T-cell (primary cell): Measurements from ENCODE around the gene TMEM8B. TPM values are rescaled to one million over a fixed set of nuclear protein-coding genes. Genes with fewer than 3 reads are reported as not detected.
"Not testable (repeated sequence)": the region's sequence is repeated elsewhere in the genome, so short reads cannot be mapped to it uniquely, and the experiment has no call there.

Source experiments
- ATAC-seq, 4 experiments: fragments of 200-7000 bp in 3 of 4; fragments of 150-1000 bp in 1 of 4; cut with Tn5 transposase; replicated peaks in 1 of 4; 1 replicate in 3 of 4; 2 replicates in 1 of 4; pipeline ENCODE4 v1.10.0; 2021; ENCODE audit warnings: moderate library complexity in 3 of 4, mild to moderate bottlenecking in 2 of 4, moderate number of reproducible peaks in 1 of 4
- CTCF ChIA-PET, 2 donors: fragments of 300-600 bp; sonication (Branson Sonifier 250); formaldehyde crosslinking; loops; one replicate each; lab custom pipeline; 2022; ENCODE audit warnings: antibody characterized with exemption in 2 of 2; lab: Charles Lee
- POLR2A ChIA-PET, 2 donors: fragments of 300-600 bp; sonication (Branson Sonifier 250); formaldehyde crosslinking; loops; one replicate each; lab custom pipeline; 2022; ENCODE audit warnings: antibody characterized with exemption in 2 of 2; lab: Charles Lee
- DNase-seq, 35 experiments: peaks; one replicate each; pipeline versions ENCODE4 v3.0.0 to v3.0.0-alpha.2; 2013 to 2023
- H3K27ac ChIP-seq: one replicate; pipeline ENCODE4 v1.5.1; 2013; ENCODE audit warnings: low read length
- H3K27me3 ChIP-seq, 2 experiments: replicated peaks in 1 of 2; 1 replicate in 1 of 2; 2 replicates in 1 of 2; pipeline versions ENCODE4 v1.6.1 to v1.7.0; 2013; ENCODE audit warnings: low read length in 1 of 2, mixed read lengths in 1 of 2; ENCODE audit not compliant: control insufficient read depth in 2 of 2, insufficient read depth in 2 of 2; ENCODE audit errors: extremely low read depth in 1 of 2
- H3K36me3 ChIP-seq, 2 donors: 1 replicate in 1 of 2; 2 replicates in 1 of 2; pipeline versions ENCODE4 v1.6.1 to v1.7.0; 2013; ENCODE audit warnings: low read length in 1 of 2; ENCODE audit not compliant: control insufficient read depth in 2 of 2, insufficient read depth in 1 of 2; ENCODE audit errors: extremely low read depth in 1 of 2
- H3K4me1 ChIP-seq, 2 experiments: 1 replicate in 1 of 2; 2 replicates in 1 of 2; pipeline versions ENCODE4 v1.6.1 to v1.7.0; 2013; ENCODE audit warnings: low read length in 2 of 2, mixed read lengths in 1 of 2; ENCODE audit not compliant: insufficient read depth in 2 of 2, control insufficient read depth in 1 of 2; ENCODE audit errors: extremely low read depth in 1 of 2
- H3K4me3 ChIP-seq, 2 donors: 1 replicate in 1 of 2; 2 replicates in 1 of 2; pipeline versions ENCODE4 v1.5.1 to v1.7.0; 2013; ENCODE audit warnings: mild to moderate bottlenecking in 2 of 2, low read length in 1 of 2, moderate library complexity in 1 of 2; ENCODE audit not compliant: control insufficient read depth in 1 of 2; ENCODE audit errors: extremely low read depth in 1 of 2
- H3K9me3 ChIP-seq: 2 replicates; pipeline ENCODE4 v1.7.0; 2013
- H3K27ac Mint-ChIP-seq, 2 donors: one replicate each; pipeline ENCODE4 v1.8.0; 2020 to 2021; ENCODE audit warnings: mild to moderate bottlenecking in 2 of 2, mixed read lengths in 2 of 2
- H3K27me3 Mint-ChIP-seq, 2 donors: one replicate each; pipeline ENCODE4 v1.8.0; 2021 to 2022; ENCODE audit warnings: mixed read lengths in 2 of 2
- H3K36me3 Mint-ChIP-seq: one replicate; pipeline ENCODE4 v1.8.0; 2021; ENCODE audit warnings: mixed read lengths
- H3K4me1 Mint-ChIP-seq, 3 donors: one replicate each; pipeline ENCODE4 v1.8.0; 2020 to 2022; ENCODE audit warnings: mixed read lengths in 3 of 3, mild to moderate bottlenecking in 1 of 3
- H3K4me3 Mint-ChIP-seq, 3 donors: one replicate each; pipeline ENCODE4 v1.8.0; 2020 to 2022; ENCODE audit warnings: mild to moderate bottlenecking in 3 of 3, mixed read lengths in 3 of 3, moderate library complexity in 3 of 3
- H3K9me3 Mint-ChIP-seq, 3 donors: one replicate each; pipeline ENCODE4 v1.8.0; 2020 to 2022; ENCODE audit warnings: mixed read lengths in 3 of 3
- WGBS: methylation state at CpG from one replicate; pipeline ENCODE4 v1.1.5; 2013; ENCODE audit warnings: missing lambda C conversion rate; ENCODE audit not compliant: insufficient coverage; 5-methylcytosine and 5-hydroxymethylcytosine counted together
- total RNA-seq, 35 experiments: library from RNA in 6 of 35; stranded (reverse) in 6 of 35; fragments of 120-200 nt in 1 of 35; gene quantifications; one replicate each; pipeline versions ENCODE4 v1.2.1 to v1.2.4 and lab custom pipeline; 2013 to 2026

TMEM8B gene
- total RNA-seq, 5 donors from 2014 or later (not counting 1 experiment from before 2014, with no cell fraction given) = 6.5 to 11.9 (median 7.3) TPM

DNA sequence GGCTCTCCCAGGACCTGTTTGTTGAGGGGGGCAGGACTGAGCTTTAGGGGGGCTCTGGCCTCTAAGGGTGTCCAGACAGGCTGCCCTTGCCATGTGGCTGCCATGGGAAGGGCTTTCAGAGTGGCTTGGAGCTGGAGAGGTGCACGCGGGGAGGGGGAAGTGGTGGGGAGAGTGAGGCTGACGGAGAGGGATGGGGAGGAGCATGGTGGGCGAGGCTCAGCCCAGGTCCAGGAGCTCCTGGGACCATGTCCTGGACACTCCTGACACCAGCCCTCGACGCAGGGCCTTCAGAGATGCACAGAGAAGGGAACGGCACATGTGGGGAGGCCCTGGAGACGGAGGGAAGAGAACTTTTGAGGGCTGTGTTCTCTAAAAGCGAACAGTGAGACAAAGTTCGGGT is 82.7 kb downstream of the TMEM8B start:
- no peaks in the 10 kb centered on the region for H3K27me3 Mint-ChIP-seq
- H3K27ac Mint-ChIP-seq = peak overlapping the region; percentile 98 to 99
- Histone ChIP-seq H3K4me3 (no peak overlapping the region), H3K27ac (no peak overlapping the region), H3K4me1 (peaks cover 39 to 62% of the 10 kb centered on the region in 2 experiments), H3K9me3 (no peaks in the 10 kb centered on the region), H3K27me3 (no peaks in the 10 kb centered on the region), H3K36me3 (peaks cover 0 to 3% of the 10 kb centered on the region in 2 donors)
- DNase-seq = no peak
- peak overlapping the region in 1 of 3 donors; percentile 89 for H3K4me3 Mint-ChIP-seq
- WGBS = 83% methylated on average over 7 of the region's 10 CpGs
- no peaks in the 10 kb centered on the region for H3K9me3 Mint-ChIP-seq
- CTCF ChIA-PET = interaction anchor here (0.6 to 2.2 kb wide), 7 partner anchors 8 to 159 kb away, joined by 3 to 7 read pairs (median 4); no protein-coding TSS in a partner anchor
- H3K4me1 Mint-ChIP-seq = peaks cover 55 to 59% (median 56%) of the 10 kb centered on the region in 3 donors
- no peak for ATAC-seq
- H3K36me3 Mint-ChIP-seq = no peaks in the 10 kb centered on the region
- POLR2A ChIA-PET = interaction anchor here (0.6 kb wide), 2 partner anchors 16 to 22 kb away, joined by 3 to 5 read pairs; no protein-coding TSS in a partner anchor

DNA sequence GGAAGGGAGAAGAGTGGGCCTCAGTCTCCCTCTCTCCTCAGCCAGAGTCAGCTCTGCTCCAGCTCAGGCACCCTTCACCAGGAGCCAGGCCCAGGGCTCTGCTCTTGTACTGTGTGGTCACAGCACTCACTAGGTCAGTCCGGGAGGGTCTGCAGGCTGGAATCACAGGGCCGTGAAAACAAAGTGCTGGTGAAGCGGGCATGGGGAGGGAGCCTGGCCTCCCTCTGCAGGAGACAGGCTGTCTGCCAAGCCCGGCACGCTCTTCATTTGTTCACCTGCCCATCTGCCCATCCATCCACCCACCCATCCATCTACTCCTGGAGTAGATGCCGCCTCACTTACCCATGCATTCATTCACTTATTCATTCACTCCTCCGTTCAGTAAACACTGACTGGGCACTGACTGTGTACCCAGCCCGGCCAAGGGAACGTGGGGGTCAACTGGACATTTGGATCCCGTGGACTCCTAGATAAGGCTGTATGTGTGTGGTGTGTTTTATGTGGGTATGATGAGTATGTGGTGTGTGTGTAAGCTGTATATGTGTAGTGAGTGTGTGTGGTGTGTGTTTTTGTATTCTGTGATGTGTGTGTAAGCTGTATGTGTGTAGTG is 83.9 kb downstream of the TMEM8B start:
- no peak overlapping the region for H3K4me3 ChIP-seq
- CTCF ChIA-PET = interaction anchor here (1.5 to 2.2 kb wide), 2 partner anchors 10 kb away, joined by 3 to 7 read pairs; no protein-coding TSS in a partner anchor
- no peaks in the 10 kb centered on the region for H3K9me3 ChIP-seq
- POLR2A ChIA-PET = no interaction called here
- WGBS = 96% methylated on average over 7 of the region's 10 CpGs
- H3K27me3 Mint-ChIP-seq = no peaks in the 10 kb centered on the region
- H3K4me3 Mint-ChIP-seq = no peak overlapping the region
- no peaks in the 10 kb centered on the region for H3K27me3 ChIP-seq
- no peak for ATAC-seq
- H3K36me3 Mint-ChIP-seq = no peaks in the 10 kb centered on the region
- H3K9me3 Mint-ChIP-seq = no peaks in the 10 kb centered on the region
- H3K4me1 Mint-ChIP-seq = peaks cover 43 to 49% (median 47%) of the 10 kb centered on the region in 3 donors
- no peak overlapping the region for H3K27ac ChIP-seq
- DNase-seq = no peak
- H3K4me1 ChIP-seq = peaks cover 34 to 50% of the 10 kb centered on the region in 2 experiments
- peak overlapping the region in 1 of 2 donors; percentile 79 for H3K27ac Mint-ChIP-seq
- H3K36me3 ChIP-seq = no peaks in the 10 kb centered on the region

DNA sequence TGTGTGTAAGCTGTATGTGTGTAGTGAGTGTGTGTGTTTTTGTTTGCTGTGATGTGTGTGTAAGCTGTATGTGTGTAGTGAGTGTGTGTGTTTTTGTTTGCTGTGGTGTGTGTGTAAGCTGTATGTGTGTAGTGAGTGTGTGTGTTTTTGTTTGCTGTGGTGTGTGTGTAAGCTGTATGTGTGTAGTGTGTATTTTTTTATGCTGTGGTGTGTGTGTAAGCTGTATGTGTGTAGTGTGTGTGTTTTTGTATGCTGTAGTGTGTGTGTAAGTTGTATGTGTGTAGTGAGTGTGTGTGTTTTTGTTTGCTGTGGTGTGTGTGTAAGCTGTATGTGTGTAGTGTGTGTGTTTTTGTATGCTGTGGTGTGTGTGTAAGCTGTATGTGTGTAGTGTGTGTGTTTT is 84.4 kb downstream of the TMEM8B start:
- peaks cover 30 to 45% of the 10 kb centered on the region in 2 experiments for H3K4me1 ChIP-seq
- H3K36me3 ChIP-seq, H3K27me3 Mint-ChIP-seq, H3K27me3 ChIP-seq, H3K36me3 Mint-ChIP-seq, CTCF ChIA-PET, POLR2A ChIA-PET, H3K9me3 Mint-ChIP-seq, H3K4me3 Mint-ChIP-seq, H3K9me3 ChIP-seq, H3K27ac Mint-ChIP-seq, DNase-seq, H3K4me3 ChIP-seq, ATAC-seq, H3K27ac ChIP-seq: not testable (repeated sequence)
- H3K4me1 Mint-ChIP-seq = peaks cover 38 to 44% (median 44%) of the 10 kb centered on the region in 3 donors

DNA sequence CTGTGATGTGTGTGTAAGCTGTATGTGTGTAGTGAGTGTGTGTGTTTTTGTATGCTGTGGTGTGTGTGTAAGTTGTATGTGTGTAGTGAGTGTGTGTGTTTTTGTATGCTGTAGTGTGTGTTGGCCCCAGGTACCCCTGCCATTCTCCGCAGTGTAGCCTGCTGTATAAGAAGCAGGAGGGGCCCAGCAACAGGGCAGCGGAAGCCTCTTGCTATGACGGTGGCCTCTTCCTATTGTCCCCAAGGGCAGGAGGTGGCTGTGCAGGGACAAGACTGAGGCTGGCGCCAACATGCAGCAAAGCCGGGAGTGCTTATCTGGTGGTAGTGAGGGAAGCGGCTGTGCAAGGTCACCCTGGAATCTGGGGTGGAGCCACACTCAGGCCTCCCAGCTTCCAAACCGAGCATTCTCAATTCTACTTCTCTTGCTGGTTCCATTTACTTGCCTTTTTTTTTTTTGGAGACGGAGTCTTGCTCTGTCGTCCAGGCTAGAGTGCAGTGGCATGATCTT is 85.3 kb downstream of the TMEM8B start:
- H3K4me3 Mint-ChIP-seq = no peak overlapping the region
- peak in 2 of 4 experiments; percentile 12 to 48 for ATAC-seq
- ChIA-PET POLR2A (no interaction called here), CTCF (no interaction called here)
- peaks cover 29 to 40% (median 37%) of the 10 kb centered on the region in 3 donors for H3K4me1 Mint-ChIP-seq
- no peaks in the 10 kb centered on the region for H3K36me3 Mint-ChIP-seq
- Histone ChIP-seq H3K9me3 (no peaks in the 10 kb centered on the region), H3K36me3 (no peaks in the 10 kb centered on the region), H3K4me3 (no peak overlapping the region), H3K4me1 (peaks cover 21 to 35% of the 10 kb centered on the region in 2 experiments), H3K27ac (no peak overlapping the region), H3K27me3 (no peaks in the 10 kb centered on the region)
- no peaks in the 10 kb centered on the region for H3K9me3 Mint-ChIP-seq
- H3K27ac Mint-ChIP-seq = no peak overlapping the region
- DNase-seq = peak in 1 of 35 experiments; percentile 27
- H3K27me3 Mint-ChIP-seq = no peaks in the 10 kb centered on the region
- WGBS = 83% methylated on average over 6 of the region's 9 CpGs

Other genes starting within 250 kb of the TMEM8B start
- 10 to 100 TPM; 24.2 to 56.1 (median 47.6) TPM for gene TESK1, start 224.0 kb upstream of the TMEM8B start, total RNA-seq
- 1 to 10 TPM; 2.5 to 9.2 (median 4.9) TPM for gene CD72, start 210.8 kb upstream of the TMEM8B start, total RNA-seq
- 10 to 100 TPM; 34.9 to 57.1 (median 51.9) TPM for gene SIT1, start 178.3 kb upstream of the TMEM8B start, total RNA-seq
- over 10,000 TPM; 10,537 to 37,987 (median 30,491) TPM for gene RMRP, start 171.2 kb upstream of the TMEM8B start, total RNA-seq
- gene CCDC107, start 170.9 kb upstream of the TMEM8B start, total RNA-seq = 10 to 100 TPM; 17.7 to 29.8 (median 27.5) TPM
- 1 to 10 TPM in 2 of 5 donors, under 1 TPM in 3; 0.12 to 1.3 (median 0.57) TPM for gene ARHGEF39, start 164.0 kb upstream of the TMEM8B start, total RNA-seq
- under 1 TPM in 2 of 5 donors, not detected in 3; 0.19 to 0.46 TPM for gene CA9, start 155.3 kb upstream of the TMEM8B start, total RNA-seq
- 10 to 100 TPM; 21.4 to 66.0 (median 57.5) TPM for gene TPM2, start 139.3 kb upstream of the TMEM8B start, total RNA-seq
- gene TLN1, start 97.0 kb upstream of the TMEM8B start, total RNA-seq = 100 to 1,000 TPM; 229 to 366 (median 294) TPM
- 10 to 100 TPM; 15.9 to 22.6 (median 19.3) TPM for gene CREB3, start 96.6 kb upstream of the TMEM8B start, total RNA-seq
- 10 to 100 TPM; 35.4 to 63.3 (median 60.1) TPM for gene GBA2, start 80.0 kb upstream of the TMEM8B start, total RNA-seq
- 10 to 100 TPM; 20.6 to 36.5 (median 33.5) TPM for gene RGP1, start 79.9 kb upstream of the TMEM8B start, total RNA-seq
- gene MSMP, start 75.0 kb upstream of the TMEM8B start, total RNA-seq = 1 to 10 TPM in 3 of 5 donors, not detected in 2; 1.6 to 5.1 (median 1.6) TPM
- gene NPR2, start 37.6 kb upstream of the TMEM8B start, total RNA-seq = 10 to 100 TPM in 3 of 5 donors, 1 to 10 TPM in 2; 5.9 to 10.9 (median 10.5) TPM
- gene SPAG8, start 17.0 kb upstream of the TMEM8B start, total RNA-seq = 1 to 10 TPM; 2.8 to 7.1 (median 3.8) TPM
- 10 to 100 TPM; 15.4 to 30.3 (median 28.5) TPM for gene HINT2, start 14.2 kb upstream of the TMEM8B start, total RNA-seq
- not detected for gene FAM221B, start 496 bp upstream of the TMEM8B start, total RNA-seq
- gene OR13J1, start 41.2 kb downstream of the TMEM8B start, total RNA-seq = not detected
- gene HRCT1, start 77.0 kb downstream of the TMEM8B start, total RNA-seq = not detected
- gene SPAAR, start 80.3 kb downstream of the TMEM8B start, total RNA-seq = not detected
- gene OR2S2, start 128.9 kb downstream of the TMEM8B start, total RNA-seq = not detected
- gene RECK, start 207.7 kb downstream of the TMEM8B start, total RNA-seq = 10 to 100 TPM in 2 of 5 donors, 1 to 10 TPM in 3; 8.9 to 11.4 (median 9.9) TPM